Esophagus muscularis mucosa (tissue), 4 donors: ENCODE measurements around the gene HOXB6. TPM values are rescaled to one million over a fixed set of nuclear protein-coding genes. Genes with fewer than 3 reads are reported as not detected.

Experiments used
- DNase-seq: peaks from one replicate; pipeline ENCODE4 v3.0.0-alpha.2; 2017; ENCODE audit errors: extremely low spot score
- H3K27ac ChIP-seq, 4 donors: fragments of 200-600 bp; sonication (generic); replicated peaks in 1 of 4; 1 replicate in 3 of 4; 2 replicates in 1 of 4; pipeline ENCODE4 v1.5.1; 2016 to 2019; ENCODE audit warnings: mild to moderate bottlenecking in 1 of 4
- H3K27me3 ChIP-seq, 4 donors: fragments of 200-600 bp; sonication (generic); one replicate each; pipeline versions ENCODE4 v1.5.1 to v1.6.0; 2016 to 2019
- H3K36me3 ChIP-seq, 4 donors: fragments of 200-600 bp; sonication (generic); one replicate each; pipeline ENCODE4 v1.5.1; 2016 to 2019
- H3K4me1 ChIP-seq, 4 donors: fragments of 200-600 bp; sonication (generic); one replicate each; pipeline ENCODE4 v1.5.1; 2016 to 2019
- H3K4me3 ChIP-seq, 4 donors: fragments of 200-600 bp; sonication (generic); 1 replicate in 2 of 4; 2 replicates in 2 of 4; pipeline ENCODE4 v1.5.1; 2016 to 2019; ENCODE audit warnings: mild to moderate bottlenecking in 4 of 4, moderate library complexity in 1 of 4
- H3K9me3 ChIP-seq, 4 donors: fragments of 200-600 bp; sonication (generic); 1 replicate in 3 of 4; 2 replicates in 1 of 4; pipeline ENCODE4 v1.5.1; 2016 to 2019
- EP300 ChIP-seq: sonication (generic); formaldehyde crosslinking; IDR thresholded peaks from one replicate; pipeline ENCODE4 v1.6.1; 2017; ENCODE audit warnings: antibody characterized with exemption
- POLR2A ChIP-seq: fragments of 450-650 bp; IDR thresholded peaks from one replicate; pipeline ENCODE4 v1.6.1; 2017; ENCODE audit warnings: antibody characterized with exemption, moderate library complexity, mild to moderate bottlenecking, low read depth
- POLR2AphosphoS5 ChIP-seq, 2 donors: sonication (generic); formaldehyde crosslinking; IDR thresholded peaks; one replicate each; pipeline ENCODE4 v1.6.1; 2017; ENCODE audit warnings: antibody characterized with exemption in 2 of 2
- whole genome bisulfite sequencing: methylation state at CpG from one replicate; pipeline ENCODE4 v1.1.5; 2018; 5-methylcytosine and 5-hydroxymethylcytosine counted together
- intact Hi-C: fragments of 100-400 bp; cut with DNase I; formaldehyde crosslinking; loops from one replicate; pipeline ENCODE4 v1.15.1; 2023
- total RNA-seq, 4 donors: library from RNA; depleted of rRNA; stranded (reverse); fragments of >200 nt; gene quantifications; one replicate each; pipeline versions ENCODE4 v1.1.0 to v1.2.1, GENCODE V29; 2016
- TF ChIP-seq, protein P1 (sequence below), 3 experiments: fragments of 200-600 bp in 2 of 3; fragments of 450-650 bp in 1 of 3; sonication (generic) in 2 of 3; IDR thresholded peaks; one replicate each; pipeline ENCODE4 v1.5.1; 2017 to 2019; ENCODE audit warnings: antibody characterized with exemption in 3 of 3, mild to moderate bottlenecking in 2 of 3, moderate library complexity in 1 of 3

HOXB6 gene
- total RNA-seq, 4 donors from 2014 or later = 2.2 to 5.4 (median 2.9) TPM

DNA sequence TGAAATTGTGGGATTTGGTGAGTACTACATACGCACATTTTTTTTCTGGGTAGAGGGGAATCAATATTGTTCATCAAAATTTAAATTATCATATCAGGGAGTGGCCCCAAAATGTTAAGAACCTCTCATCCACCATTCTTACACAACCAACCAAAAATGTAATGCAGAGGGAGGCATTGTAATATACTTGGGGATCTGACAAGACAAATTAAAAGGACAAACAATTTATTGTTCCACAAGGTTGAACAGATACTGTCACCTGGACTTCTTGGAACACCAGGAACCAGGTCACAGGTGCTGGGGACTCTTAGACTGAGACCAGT is 36.0 kb upstream of the HOXB6 start:
- no peaks in the 10 kb centered on the region for H3K36me3 ChIP-seq
- TF ChIP-seq POLR2A = no peak
- TF ChIP-seq, protein P1, sequence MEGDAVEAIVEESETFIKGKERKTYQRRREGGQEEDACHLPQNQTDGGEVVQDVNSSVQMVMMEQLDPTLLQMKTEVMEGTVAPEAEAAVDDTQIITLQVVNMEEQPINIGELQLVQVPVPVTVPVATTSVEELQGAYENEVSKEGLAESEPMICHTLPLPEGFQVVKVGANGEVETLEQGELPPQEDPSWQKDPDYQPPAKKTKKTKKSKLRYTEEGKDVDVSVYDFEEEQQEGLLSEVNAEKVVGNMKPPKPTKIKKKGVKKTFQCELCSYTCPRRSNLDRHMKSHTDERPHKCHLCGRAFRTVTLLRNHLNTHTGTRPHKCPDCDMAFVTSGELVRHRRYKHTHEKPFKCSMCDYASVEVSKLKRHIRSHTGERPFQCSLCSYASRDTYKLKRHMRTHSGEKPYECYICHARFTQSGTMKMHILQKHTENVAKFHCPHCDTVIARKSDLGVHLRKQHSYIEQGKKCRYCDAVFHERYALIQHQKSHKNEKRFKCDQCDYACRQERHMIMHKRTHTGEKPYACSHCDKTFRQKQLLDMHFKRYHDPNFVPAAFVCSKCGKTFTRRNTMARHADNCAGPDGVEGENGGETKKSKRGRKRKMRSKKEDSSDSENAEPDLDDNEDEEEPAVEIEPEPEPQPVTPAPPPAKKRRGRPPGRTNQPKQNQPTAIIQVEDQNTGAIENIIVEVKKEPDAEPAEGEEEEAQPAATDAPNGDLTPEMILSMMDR (IDR thresholded peaks at IDR 0.05) = no peak
- no peak for TF ChIP-seq EP300
- TF ChIP-seq POLR2AphosphoS5 (IDR thresholded peaks at IDR 0.05) = no peak
- intact Hi-C loops = no loop called here
- H3K27me3 ChIP-seq = peaks cover 4 to 100% (median 83%) of the 10 kb centered on the region in 4 donors
- H3K27ac ChIP-seq = no peak overlapping the region
- peaks cover 0 to 8% (median 6%) of the 10 kb centered on the region in 4 donors for H3K4me1 ChIP-seq
- H3K4me3 ChIP-seq = no peak overlapping the region
- no peaks in the 10 kb centered on the region for H3K9me3 ChIP-seq
- 55% methylated on average over 1 of the region's 1 CpG for WGBS
- no peak for DNase-seq

DNA sequence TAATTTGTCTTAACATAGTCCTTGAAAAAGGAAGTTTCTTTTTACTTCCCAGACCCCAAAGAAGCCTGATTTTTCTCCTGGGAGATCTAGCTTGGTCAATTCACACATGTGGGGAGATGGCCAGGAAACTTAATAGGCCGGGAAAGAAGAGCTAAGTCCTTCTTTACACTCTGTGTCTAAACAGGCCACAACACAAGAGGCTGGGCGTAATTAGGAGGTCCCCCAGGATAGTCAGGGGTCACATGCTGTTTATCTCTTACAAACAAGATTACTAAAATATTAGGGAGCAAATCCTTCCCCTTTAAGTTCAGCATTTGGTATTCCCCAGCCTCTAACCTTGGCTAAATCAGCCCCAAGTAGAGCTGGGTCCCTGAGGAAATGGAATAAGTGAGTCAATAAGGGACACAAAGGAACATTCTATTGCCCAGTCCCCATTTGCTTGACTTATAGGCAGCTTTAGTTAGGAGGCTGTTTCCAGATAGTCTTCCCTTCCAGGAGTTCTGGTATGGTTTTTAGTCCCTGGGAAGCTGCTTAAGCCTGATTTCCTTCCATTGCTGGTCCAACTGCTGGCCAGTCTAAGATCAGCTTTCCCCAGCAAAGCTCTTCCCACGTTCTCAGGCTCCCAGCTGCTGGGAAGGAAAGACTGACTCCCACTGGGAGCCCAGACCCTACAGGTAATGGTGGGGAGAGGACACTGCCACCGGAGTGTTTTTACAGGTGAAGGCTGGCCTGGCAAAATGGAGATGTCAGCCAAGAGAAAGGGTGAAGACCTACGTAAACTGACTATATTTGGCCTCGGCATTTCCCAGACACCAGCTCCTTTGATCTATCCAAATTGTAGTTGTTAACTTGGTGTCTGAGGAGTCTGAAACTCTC is 35.4 kb upstream of the HOXB6 start:
- no peaks in the 10 kb centered on the region for H3K9me3 ChIP-seq
- TF ChIP-seq POLR2AphosphoS5 (IDR thresholded peaks at IDR 0.05) (no peak), EP300 (no peak)
- TF ChIP-seq, protein P1 (IDR thresholded peaks at IDR 0.05) = no peak
- intact Hi-C loops = loop anchor here (10.0 kb wide), 1 partner anchor 365 kb away; no protein-coding TSS in a partner anchor
- H3K4me3 ChIP-seq = no peak overlapping the region
- H3K27ac ChIP-seq = no peak overlapping the region
- 57% methylated on average over 5 of the region's 6 CpGs for WGBS
- no peak for DNase-seq
- H3K27me3 ChIP-seq = peaks cover 4 to 100% (median 83%) of the 10 kb centered on the region in 4 donors
- H3K36me3 ChIP-seq = no peaks in the 10 kb centered on the region
- peaks cover 0 to 8% (median 6%) of the 10 kb centered on the region in 4 donors for H3K4me1 ChIP-seq

DNA sequence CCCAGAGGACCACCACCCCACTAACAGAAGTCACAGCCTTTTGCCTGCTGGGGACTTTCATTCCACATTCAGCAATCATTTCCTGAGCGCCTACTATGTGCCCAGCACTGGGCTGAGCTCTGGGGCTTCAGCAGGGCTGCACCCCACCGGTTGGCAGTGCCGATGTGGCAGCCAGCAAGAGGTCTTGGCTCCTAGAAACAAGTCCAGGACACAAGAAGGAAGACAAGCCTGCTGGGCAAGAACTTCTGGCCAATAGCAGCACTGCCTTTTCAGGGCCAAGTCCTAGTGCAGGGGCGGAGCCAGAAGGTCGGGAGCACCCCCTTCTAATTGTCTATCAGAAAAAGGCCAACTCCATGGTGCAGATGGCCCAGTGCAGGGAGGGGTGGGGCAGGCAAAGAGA is 34.4 kb upstream of the HOXB6 start:
- intact Hi-C loops = loop anchor here (10.0 kb wide), 1 partner anchor 366 kb away; no protein-coding TSS in a partner anchor
- no peak overlapping the region for H3K27ac ChIP-seq
- H3K36me3 ChIP-seq = no peaks in the 10 kb centered on the region
- DNase-seq = no peak
- peaks cover 4 to 100% (median 87%) of the 10 kb centered on the region in 4 donors for H3K27me3 ChIP-seq
- H3K4me1 ChIP-seq = peaks cover 0 to 13% (median 6%) of the 10 kb centered on the region in 4 donors
- peaks cover 0 to under 1% (median 0%) of the 10 kb centered on the region in 4 donors for H3K9me3 ChIP-seq
- no peak overlapping the region for H3K4me3 ChIP-seq
- TF ChIP-seq, protein P1 (IDR thresholded peaks at IDR 0.05) = no peak
- TF ChIP-seq EP300 (no peak), POLR2AphosphoS5 (IDR thresholded peaks at IDR 0.05) (no peak), POLR2A (no peak)
- WGBS = 9% methylated on average over 5 of the region's 5 CpGs

DNA sequence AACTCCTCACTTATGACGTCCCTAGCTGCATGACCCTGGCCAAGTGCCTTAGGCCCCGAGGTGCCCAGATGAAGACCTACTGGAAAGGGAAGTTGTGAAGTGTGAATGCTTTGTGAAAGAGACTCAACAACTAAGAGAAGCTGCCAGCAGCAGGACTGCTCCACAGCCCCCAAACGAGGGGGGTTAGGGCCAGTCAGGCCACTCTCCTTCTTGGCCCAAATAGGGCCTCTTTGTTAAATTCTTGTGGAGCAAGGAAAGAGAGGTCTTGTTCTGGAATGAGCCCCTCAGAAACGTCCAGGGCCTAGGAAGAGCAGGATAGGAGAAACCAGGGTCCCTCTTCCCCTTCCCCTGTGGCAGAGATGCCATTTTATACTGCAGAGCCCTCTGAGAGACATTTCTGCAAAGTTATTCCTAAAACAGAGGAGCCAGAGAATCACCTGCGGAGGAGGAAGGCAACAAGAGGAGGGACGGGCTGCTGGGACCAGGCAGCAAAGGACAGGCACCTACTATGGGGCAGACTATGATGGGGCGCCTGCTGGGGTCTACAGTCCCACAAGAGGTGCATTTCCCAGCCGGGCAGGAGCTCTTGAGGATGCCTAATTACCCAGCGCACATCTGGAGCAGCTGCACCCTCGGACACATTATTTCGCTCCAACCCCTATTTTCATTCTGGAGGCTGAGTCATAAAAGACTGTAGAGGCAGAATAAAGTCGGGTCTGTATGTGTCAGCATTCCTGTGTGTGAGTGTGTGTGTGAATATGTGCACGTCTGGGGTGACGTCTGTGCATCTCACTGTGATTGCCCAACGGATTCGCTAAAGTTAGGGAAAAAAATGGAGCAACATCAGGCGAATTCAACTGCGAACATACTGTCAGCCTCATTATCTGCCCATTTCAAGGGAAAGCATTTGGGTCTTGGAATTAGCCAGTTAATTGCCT is 32.8 kb upstream of the HOXB6 start:
- Histone ChIP-seq H3K4me3 (no peak overlapping the region), H3K27me3 (peaks cover 4 to 100% (median 87%) of the 10 kb centered on the region in 4 donors), H3K9me3 (peaks cover 0 to 5% (median 0%) of the 10 kb centered on the region in 4 donors), H3K36me3 (no peaks in the 10 kb centered on the region), H3K4me1 (peaks cover 5 to 22% (median 13%) of the 10 kb centered on the region in 4 donors), H3K27ac (no peak overlapping the region)
- DNase-seq = no peak
- TF ChIP-seq POLR2A = no peak
- no peak for TF ChIP-seq POLR2AphosphoS5 (IDR thresholded peaks at IDR 0.05)
- TF ChIP-seq, protein P1 (IDR thresholded peaks at IDR 0.05) = no peak
- no peak for TF ChIP-seq EP300
- intact Hi-C loops = loop anchor here (10.0 kb wide), 1 partner anchor 367 kb away; no protein-coding TSS in a partner anchor
- 23% methylated on average over 17 of the region's 18 CpGs for WGBS
